ENCODE measurements around the gene PAK5.

The PAK5 gene

GRCh38 chr20:9518576-9519175 lies 320.2 kb downstream of the PAK5 start:
- no peak overlapping the region for H3K4me3 ChIP-seq (ENCODE audit: low read length)
- H3K9ac ChIP-seq (ENCODE audit: low read length), result no peak overlapping the region
- H3K9me3 ChIP-seq (ENCODE audit: control insufficient read depth, low read length), result no peaks in the 10 kb centered on the region
- no peak for DNase-seq (ENCODE audit: low read depth)
- no peaks in the 10 kb centered on the region for H3K36me3 ChIP-seq (ENCODE audit: control insufficient read depth, insufficient read depth, low read length, severe bottlenecking)
- H3K4me1 ChIP-seq (ENCODE audit: control insufficient read depth, insufficient read depth, low read length), result peaks cover 8% of the 10 kb centered on the region
- peaks cover 79% of the 10 kb centered on the region for H3K27me3 ChIP-seq (replicated peaks; ENCODE audit: control insufficient read depth, insufficient read depth, low read length)

GRCh38 chr20:9517297-9518162 lies 321.3 kb downstream of the PAK5 start:
- Histone ChIP-seq H3K27me3 (replicated peaks; ENCODE audit: control insufficient read depth, insufficient read depth, low read length) (peaks cover 85% of the 10 kb centered on the region), H3K9ac (ENCODE audit: low read length) (no peak overlapping the region), H3K4me1 (ENCODE audit: control insufficient read depth, insufficient read depth, low read length) (peaks cover 8% of the 10 kb centered on the region), H3K36me3 (ENCODE audit: control insufficient read depth, insufficient read depth, low read length, severe bottlenecking) (no peaks in the 10 kb centered on the region), H3K9me3 (ENCODE audit: control insufficient read depth, low read length) (no peaks in the 10 kb centered on the region), H3K4me3 (ENCODE audit: low read length) (no peak overlapping the region)
- DNase-seq (ENCODE audit: low read depth), result no peak

DNA sequence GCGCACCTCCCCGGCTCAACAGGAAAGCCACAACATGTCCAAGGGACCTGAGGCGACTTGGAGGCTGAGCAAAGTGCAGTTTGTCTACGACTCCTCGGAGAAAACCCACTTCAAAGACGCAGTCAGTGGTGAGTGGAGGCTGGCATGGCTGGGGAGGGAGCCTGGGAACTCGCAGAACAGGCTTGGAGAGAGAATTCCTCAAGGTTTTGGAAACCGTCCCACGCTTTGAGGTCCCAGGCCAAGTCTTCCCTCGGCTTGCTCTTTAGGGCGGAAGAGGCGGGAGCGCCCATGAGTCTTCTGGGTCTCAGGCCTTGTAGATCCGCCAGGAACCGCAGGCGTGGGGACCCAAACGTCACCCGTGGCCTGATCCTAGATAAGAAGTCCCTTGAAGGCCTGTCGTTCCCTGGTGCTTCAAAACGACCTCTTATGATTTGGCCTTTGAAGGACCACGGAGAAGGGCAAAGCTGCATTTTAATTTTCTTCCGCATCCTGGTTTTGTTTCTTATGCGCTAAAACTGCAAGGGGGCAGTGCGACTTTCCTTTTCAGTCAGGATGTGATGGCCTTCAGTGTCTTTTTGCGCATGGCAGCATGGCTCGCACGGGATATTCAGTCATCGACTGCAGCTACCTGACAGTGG lies 322.5 kb downstream of the PAK5 start:
- Histone ChIP-seq H3K9ac (ENCODE audit: low read length) (no peak overlapping the region), H3K4me1 (ENCODE audit: control insufficient read depth, insufficient read depth, low read length) (peaks cover 8% of the 10 kb centered on the region), H3K9me3 (ENCODE audit: control insufficient read depth, low read length) (no peaks in the 10 kb centered on the region), H3K36me3 (ENCODE audit: control insufficient read depth, insufficient read depth, low read length, severe bottlenecking) (no peaks in the 10 kb centered on the region), H3K4me3 (ENCODE audit: low read length) (no peak overlapping the region), H3K27me3 (replicated peaks; ENCODE audit: control insufficient read depth, insufficient read depth, low read length) (peaks cover 87% of the 10 kb centered on the region)
- DNase-seq (ENCODE audit: low read depth), result no peak

DNA sequence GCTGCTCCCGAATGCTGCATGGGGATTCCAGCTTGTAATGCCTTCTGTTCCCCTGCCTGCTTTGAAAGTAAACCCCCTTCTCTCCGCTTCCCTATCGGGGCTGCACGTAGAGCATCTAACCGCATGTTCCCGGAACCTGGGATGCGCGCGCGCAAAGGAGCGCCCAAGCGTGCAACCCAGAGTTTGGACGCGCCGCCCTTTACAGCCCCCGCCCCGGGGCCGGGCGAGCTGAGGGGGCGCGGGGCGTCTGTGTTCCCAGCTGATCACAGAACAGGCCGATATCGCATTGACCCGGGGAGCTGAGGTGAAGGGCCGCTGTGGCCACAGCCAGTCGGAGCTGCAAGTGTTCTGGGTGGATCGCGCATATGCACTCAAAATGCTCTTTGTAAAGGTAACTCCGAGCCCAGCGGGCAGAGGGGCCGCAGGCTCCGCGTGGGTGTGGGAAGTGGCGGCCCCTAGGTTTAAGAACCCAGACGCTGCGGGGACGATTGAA lies 323.1 kb downstream of the PAK5 start:
- DNase-seq (ENCODE audit: low read depth), result no peak
- Histone ChIP-seq H3K4me3 (ENCODE audit: low read length) (no peak overlapping the region), H3K36me3 (ENCODE audit: control insufficient read depth, insufficient read depth, low read length, severe bottlenecking) (no peaks in the 10 kb centered on the region), H3K27me3 (replicated peaks; ENCODE audit: control insufficient read depth, insufficient read depth, low read length) (peaks cover 86% of the 10 kb centered on the region), H3K9me3 (ENCODE audit: control insufficient read depth, low read length) (no peaks in the 10 kb centered on the region), H3K4me1 (ENCODE audit: control insufficient read depth, insufficient read depth, low read length) (peaks cover 8% of the 10 kb centered on the region), H3K9ac (ENCODE audit: low read length) (no peak overlapping the region)

DNA sequence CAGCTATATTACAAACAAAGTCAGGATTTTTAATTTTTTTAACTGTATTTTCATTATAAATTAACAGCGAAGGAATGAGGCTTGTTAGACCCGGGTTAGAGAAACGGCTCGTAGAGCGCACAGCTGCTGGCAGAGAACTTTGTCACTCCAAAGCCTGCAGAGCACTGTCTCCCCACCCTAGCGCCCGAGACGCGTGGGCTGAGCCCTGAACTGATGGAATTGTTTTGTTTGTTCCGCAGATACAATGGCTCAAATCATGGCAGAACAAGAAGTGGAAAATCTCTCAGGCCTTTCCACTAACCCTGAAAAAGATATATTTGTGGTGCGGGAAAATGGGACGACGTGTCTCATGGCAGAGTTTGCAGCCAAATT lies 323.7 kb downstream of the PAK5 start:
- Histone ChIP-seq H3K9me3 (ENCODE audit: control insufficient read depth, low read length) (no peaks in the 10 kb centered on the region), H3K27me3 (replicated peaks; ENCODE audit: control insufficient read depth, insufficient read depth, low read length) (peaks cover 86% of the 10 kb centered on the region), H3K4me1 (ENCODE audit: control insufficient read depth, insufficient read depth, low read length) (peaks cover 8% of the 10 kb centered on the region), H3K9ac (ENCODE audit: low read length) (no peak overlapping the region), H3K36me3 (ENCODE audit: control insufficient read depth, insufficient read depth, low read length, severe bottlenecking) (no peaks in the 10 kb centered on the region), H3K4me3 (ENCODE audit: low read length) (no peak overlapping the region)
- DNase-seq (ENCODE audit: low read depth), result peak; percentile 24

DNA sequence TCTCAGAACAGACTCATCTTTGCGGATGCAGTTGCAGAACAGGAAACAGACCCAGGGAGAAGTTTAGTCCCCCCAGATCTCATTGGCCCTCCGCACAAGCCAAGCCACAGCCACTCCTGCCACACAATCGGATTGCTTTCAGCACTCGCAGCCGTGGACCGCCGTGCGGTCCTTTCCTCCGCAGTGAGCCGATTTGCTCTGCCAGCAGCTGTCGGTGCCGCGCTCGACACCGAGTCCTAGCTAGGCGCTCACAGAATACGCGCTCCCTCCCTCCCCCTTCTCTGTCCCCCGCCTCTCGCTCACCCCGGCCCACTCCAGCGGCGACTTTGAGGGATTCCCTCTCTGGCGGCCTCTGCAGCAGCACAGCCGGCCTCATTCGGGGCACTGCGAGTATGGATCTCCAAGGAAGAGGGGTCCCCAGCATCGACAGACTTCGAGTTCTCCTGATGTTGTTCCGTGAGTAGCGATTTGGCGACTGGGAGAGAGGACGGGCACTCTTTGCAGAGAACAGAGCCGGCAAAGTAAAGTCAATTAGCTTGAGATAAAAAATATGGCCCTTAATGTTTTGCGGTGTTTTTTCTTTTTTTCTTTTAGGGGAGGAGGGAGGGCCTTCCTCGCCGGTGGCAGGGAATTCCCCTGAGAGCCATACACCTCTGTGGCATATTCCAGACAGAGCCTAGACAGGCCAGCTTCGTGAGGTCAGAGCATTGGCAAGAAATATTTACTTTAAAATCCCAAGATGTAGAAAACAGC lies 324.2 kb downstream of the PAK5 start, which contains the start of gene LAMP5:
Gene LAMP5 (plus strand): TSS at position 130 of the 753 bp plus-strand sequence. CDS start 263 bp downstream, at position 393.
- no peaks in the 10 kb centered on the region for H3K36me3 ChIP-seq (ENCODE audit: control insufficient read depth, insufficient read depth, low read length, severe bottlenecking)

GRCh38 chr20:9514072-9514460 lies 324.8 kb downstream of the PAK5 start:
- DNase-seq (ENCODE audit: low read depth), result no peak
- no peak overlapping the region for H3K4me3 ChIP-seq (ENCODE audit: low read length)
- H3K4me1 ChIP-seq (ENCODE audit: control insufficient read depth, insufficient read depth, low read length), result peaks cover 8% of the 10 kb centered on the region
- H3K36me3 ChIP-seq (ENCODE audit: control insufficient read depth, insufficient read depth, low read length, severe bottlenecking), result no peaks in the 10 kb centered on the region
- no peak overlapping the region for H3K9ac ChIP-seq (ENCODE audit: low read length)
- peaks cover 86% of the 10 kb centered on the region for H3K27me3 ChIP-seq (replicated peaks; ENCODE audit: control insufficient read depth, insufficient read depth, low read length)
- H3K9me3 ChIP-seq (ENCODE audit: control insufficient read depth, low read length), result no peaks in the 10 kb centered on the region

More for the DNA sequence above, 324.2 kb downstream of the PAK5 start, which contains the start of gene LAMP5:
- Histone ChIP-seq H3K9ac (ENCODE audit: low read length) (no peak within 1 kb of the TSS), H3K4me3 (ENCODE audit: low read length) (peak within 1 kb of the TSS; percentile 52), H3K4me1 (ENCODE audit: control insufficient read depth, insufficient read depth, low read length) (peaks cover 8% of the 10 kb centered on the region), H3K27me3 (replicated peaks; ENCODE audit: control insufficient read depth, insufficient read depth, low read length) (peaks cover 86% of the 10 kb centered on the region), H3K9me3 (ENCODE audit: control insufficient read depth, low read length) (no peaks in the 10 kb centered on the region)
- DNase-seq (ENCODE audit: low read depth), result peak; percentile 67

DNA sequence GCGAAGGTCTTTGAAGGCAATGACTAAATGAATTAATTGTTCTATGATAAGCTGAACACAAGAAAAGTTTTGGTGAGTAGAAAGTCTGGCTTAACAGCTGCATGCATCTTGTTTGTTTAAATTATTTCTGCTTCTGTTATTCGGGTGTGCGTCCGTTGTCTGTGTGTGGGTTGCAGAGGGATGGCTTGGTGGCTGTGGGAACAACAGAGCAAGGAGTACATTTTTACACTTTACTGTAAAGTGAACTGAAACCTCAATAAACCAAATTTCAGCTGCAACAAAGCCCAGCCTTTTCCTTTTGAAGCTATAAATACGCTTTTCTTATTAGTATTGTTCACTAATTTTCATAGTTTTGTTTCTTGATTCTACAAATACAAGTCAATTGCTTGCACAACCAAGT lies 328.0 kb downstream of the PAK5 start:
- Histone ChIP-seq H3K36me3 (ENCODE audit: control insufficient read depth, insufficient read depth, low read length, severe bottlenecking) (no peaks in the 10 kb centered on the region), H3K9me3 (ENCODE audit: control insufficient read depth, low read length) (no peaks in the 10 kb centered on the region), H3K9ac (ENCODE audit: low read length) (no peak overlapping the region), H3K4me3 (ENCODE audit: low read length) (no peak overlapping the region), H3K27me3 (replicated peaks; ENCODE audit: control insufficient read depth, insufficient read depth, low read length) (peaks cover 86% of the 10 kb centered on the region), H3K4me1 (ENCODE audit: control insufficient read depth, insufficient read depth, low read length) (peaks cover 17% of the 10 kb centered on the region)
- no peak for DNase-seq (ENCODE audit: low read depth)

DNA sequence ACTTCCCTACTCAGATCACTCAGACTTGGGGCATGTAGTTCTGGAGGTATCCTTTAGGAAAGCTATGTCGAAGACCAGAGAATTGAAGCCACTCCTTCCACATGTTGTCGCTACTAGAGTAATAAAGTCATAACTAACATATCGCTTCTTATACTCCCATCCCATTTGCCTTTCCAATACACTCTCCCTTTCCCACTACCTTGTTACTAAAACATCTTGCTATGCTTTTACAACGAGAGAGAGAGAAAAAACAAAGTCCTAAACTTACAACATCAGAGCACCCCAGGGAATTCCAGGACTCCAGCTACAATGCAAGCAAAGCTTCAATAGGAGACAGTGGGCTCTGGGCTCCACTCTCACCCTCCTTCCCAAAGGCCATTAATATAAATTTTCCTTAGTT lies 329.6 kb downstream of the PAK5 start:
- Histone ChIP-seq H3K27me3 (replicated peaks; ENCODE audit: control insufficient read depth, insufficient read depth, low read length) (peaks cover 77% of the 10 kb centered on the region), H3K9ac (ENCODE audit: low read length) (no peak overlapping the region), H3K36me3 (ENCODE audit: control insufficient read depth, insufficient read depth, low read length, severe bottlenecking) (no peaks in the 10 kb centered on the region), H3K9me3 (ENCODE audit: control insufficient read depth, low read length) (no peaks in the 10 kb centered on the region), H3K4me1 (ENCODE audit: control insufficient read depth, insufficient read depth, low read length) (peaks cover 9% of the 10 kb centered on the region), H3K4me3 (ENCODE audit: low read length) (no peak overlapping the region)
- no peak for DNase-seq (ENCODE audit: low read depth)

GRCh38 chr20:9508696-9509178 lies 330.1 kb downstream of the PAK5 start:
- no peak for DNase-seq (ENCODE audit: low read depth)
- Histone ChIP-seq H3K27me3 (replicated peaks; ENCODE audit: control insufficient read depth, insufficient read depth, low read length) (peaks cover 72% of the 10 kb centered on the region), H3K4me3 (ENCODE audit: low read length) (no peak overlapping the region), H3K9me3 (ENCODE audit: control insufficient read depth, low read length) (no peaks in the 10 kb centered on the region), H3K9ac (ENCODE audit: low read length) (no peak overlapping the region), H3K4me1 (ENCODE audit: control insufficient read depth, insufficient read depth, low read length) (peaks cover 9% of the 10 kb centered on the region), H3K36me3 (ENCODE audit: control insufficient read depth, insufficient read depth, low read length, severe bottlenecking) (no peaks in the 10 kb centered on the region)

Measured in adipocyte (in vitro differentiated cells).